ENCODE data around the gene HOXB5.

The HOXB5 gene

DNA sequence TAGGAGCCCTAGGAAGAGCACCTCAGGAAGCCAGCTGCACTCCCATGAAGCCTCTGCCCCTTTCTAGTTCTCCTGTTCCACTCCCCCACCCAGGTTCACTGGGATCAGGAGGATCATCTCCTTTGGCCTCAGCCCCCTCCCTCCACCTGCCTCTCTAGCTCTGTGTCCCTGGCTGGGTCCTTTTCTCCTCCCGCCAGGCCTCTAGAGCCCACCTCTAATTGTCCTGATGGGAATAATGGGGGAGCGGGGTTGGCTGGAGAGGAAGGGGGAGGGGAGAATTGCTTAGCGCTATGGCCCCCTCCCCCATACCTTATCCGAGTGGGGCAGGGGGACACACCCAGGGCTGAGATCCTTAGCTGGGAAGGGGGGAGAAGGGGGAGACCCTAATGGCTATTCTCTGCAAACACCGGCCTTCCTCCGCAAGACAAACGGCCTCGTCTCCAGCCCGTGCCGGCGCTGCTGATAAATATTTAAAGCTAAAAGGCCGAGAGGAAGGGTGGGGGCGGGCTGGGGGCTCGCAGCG lies 16.2 kb upstream of the HOXB5 start:
- TF ChIP-seq, protein P1, sequence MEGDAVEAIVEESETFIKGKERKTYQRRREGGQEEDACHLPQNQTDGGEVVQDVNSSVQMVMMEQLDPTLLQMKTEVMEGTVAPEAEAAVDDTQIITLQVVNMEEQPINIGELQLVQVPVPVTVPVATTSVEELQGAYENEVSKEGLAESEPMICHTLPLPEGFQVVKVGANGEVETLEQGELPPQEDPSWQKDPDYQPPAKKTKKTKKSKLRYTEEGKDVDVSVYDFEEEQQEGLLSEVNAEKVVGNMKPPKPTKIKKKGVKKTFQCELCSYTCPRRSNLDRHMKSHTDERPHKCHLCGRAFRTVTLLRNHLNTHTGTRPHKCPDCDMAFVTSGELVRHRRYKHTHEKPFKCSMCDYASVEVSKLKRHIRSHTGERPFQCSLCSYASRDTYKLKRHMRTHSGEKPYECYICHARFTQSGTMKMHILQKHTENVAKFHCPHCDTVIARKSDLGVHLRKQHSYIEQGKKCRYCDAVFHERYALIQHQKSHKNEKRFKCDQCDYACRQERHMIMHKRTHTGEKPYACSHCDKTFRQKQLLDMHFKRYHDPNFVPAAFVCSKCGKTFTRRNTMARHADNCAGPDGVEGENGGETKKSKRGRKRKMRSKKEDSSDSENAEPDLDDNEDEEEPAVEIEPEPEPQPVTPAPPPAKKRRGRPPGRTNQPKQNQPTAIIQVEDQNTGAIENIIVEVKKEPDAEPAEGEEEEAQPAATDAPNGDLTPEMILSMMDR (IDR thresholded peaks at IDR 0.05; ENCODE audit: low read length, missing control alignments) = no peak

DNA sequence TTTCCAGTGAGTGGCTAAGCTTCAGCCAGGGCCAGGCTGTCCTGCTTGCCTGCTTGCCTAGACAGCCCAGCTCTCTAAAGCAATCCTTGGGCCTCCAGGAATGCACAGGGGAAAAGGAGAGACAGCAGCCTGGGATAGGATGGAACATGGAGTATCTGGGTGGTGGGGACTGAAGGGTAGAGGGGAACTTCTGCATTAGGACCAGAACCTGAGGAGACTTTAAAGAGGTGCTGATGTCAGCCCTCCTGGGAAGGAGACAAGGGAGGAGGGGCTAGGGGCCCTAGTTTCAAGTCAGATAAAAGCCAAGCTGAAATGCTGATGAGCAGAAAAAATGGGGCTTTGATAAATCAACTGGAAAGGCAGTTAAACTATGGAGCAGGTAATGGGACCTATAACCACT lies 15.5 kb upstream of the HOXB5 start:
- TF ChIP-seq, protein P1 (IDR thresholded peaks at IDR 0.05; ENCODE audit: low read length, missing control alignments) = no peak
- DNase-seq (ENCODE audit: low read depth) = no peak

More for the DNA sequence above, 16.2 kb upstream of the HOXB5 start:
- peak overlapping the region; percentile 41 for H3K4me3 ChIP-seq (replicated peaks; ENCODE audit: low read depth, low read length)
- no peak for DNase-seq (ENCODE audit: low read depth)

DNA sequence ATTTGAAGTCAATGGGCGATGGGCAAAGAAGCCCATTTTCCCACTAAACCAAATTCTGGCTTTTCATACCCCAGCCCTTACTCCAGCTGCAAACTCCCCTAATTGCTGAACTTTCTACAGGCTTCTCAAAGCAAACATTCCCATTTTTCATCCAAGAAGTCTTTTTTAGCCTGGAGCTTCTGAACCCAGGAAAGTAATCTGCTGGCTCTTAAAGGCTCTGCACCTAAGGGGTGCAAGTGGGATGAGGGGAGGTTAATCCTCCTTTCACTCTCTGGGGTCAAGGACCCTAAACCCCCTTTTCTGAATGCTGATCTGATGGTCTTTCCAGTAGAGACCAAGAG lies 14.9 kb upstream of the HOXB5 start:
- TF ChIP-seq, protein P1 (IDR thresholded peaks at IDR 0.05; ENCODE audit: low read length, missing control alignments) = no peak
- no peak overlapping the region for H3K4me3 ChIP-seq (replicated peaks; ENCODE audit: low read depth, low read length)
- DNase-seq (ENCODE audit: low read depth) = no peak

More for the DNA sequence above, 15.5 kb upstream of the HOXB5 start:
- no peak overlapping the region for H3K4me3 ChIP-seq (replicated peaks; ENCODE audit: low read depth, low read length)

GRCh38 chr17:48606892-48607614 lies 13.5 kb upstream of the HOXB5 start:
- H3K4me3 ChIP-seq (replicated peaks; ENCODE audit: low read depth, low read length) = no peak overlapping the region
- TF ChIP-seq, protein P1 (IDR thresholded peaks at IDR 0.05; ENCODE audit: low read length, missing control alignments) = no peak
- DNase-seq (ENCODE audit: low read depth) = no peak

- no peak overlapping the region for H3K4me3 ChIP-seq (replicated peaks; ENCODE audit: low read depth, low read length)
- TF ChIP-seq, protein P1 (IDR thresholded peaks at IDR 0.05; ENCODE audit: low read length, missing control alignments) = no peak
- DNase-seq (ENCODE audit: low read depth) = no peak
These were observed 12.7 kb upstream of the HOXB5 start for GRCh38 chr17:48605991-48606891.

GRCh38 chr17:48605409-48605919 lies 11.9 kb upstream of the HOXB5 start:
- no peak for DNase-seq (ENCODE audit: low read depth)
- H3K4me3 ChIP-seq (replicated peaks; ENCODE audit: low read depth, low read length) = no peak overlapping the region
- TF ChIP-seq, protein P1 (IDR thresholded peaks at IDR 0.05; ENCODE audit: low read length, missing control alignments) = no peak
